GM21447 (cell line): Measurements from ENCODE around the gene CCDC83.
"Not testable (repeated sequence)": the region's sequence is repeated elsewhere in the genome, so short reads cannot be mapped to it uniquely, and the experiment has no call there.

Source experiments
- ATAC-seq: cut with Tn5 transposase; IDR thresholded peaks from one replicate; pipeline ENCODE4 v1.9.1; 2021; ENCODE audit not compliant: unreplicated experiment

Gene CCDC83

DNA sequence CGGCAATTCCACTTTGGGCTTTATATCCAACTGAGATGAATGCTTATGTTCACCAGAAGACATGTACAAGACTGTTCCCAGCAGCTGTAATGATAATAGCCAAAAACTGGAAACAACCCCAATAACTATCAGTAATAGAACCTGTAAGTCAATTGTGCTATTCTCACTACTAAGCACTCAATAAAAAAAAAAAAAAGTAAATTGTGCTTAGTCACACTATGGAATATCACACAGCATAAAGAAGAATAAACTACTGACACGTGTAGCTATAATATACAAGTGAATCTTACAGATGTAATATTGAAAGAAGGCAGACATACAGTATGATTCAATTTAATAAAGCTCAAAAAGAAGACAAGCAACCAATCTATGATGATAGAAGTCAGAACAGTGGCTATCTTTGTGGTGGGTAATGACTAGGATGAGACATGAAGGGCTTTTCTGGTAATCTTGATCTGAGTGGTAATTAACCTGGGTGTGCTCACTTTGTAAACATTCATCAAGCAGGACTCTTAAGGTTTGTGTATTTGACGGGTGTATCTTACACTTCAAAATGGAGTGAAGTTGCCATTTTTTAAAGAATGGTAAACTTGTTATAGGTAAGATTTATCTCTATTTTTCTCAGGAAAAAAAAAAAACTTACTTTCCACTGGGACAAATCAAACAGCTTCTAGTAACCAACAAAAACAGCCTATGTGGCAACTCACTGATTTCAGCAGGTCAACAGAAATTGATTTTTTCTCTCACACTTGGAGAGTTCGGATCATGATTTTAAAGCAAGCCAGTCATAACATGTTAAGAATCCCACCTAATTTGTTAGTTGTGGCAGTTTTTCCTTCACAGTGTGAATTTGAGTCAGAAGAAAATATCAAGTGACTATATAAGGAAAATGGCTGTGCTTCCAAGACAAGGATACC is 84.2 kb downstream of the CCDC83 start:
- no peak for ATAC-seq

DNA sequence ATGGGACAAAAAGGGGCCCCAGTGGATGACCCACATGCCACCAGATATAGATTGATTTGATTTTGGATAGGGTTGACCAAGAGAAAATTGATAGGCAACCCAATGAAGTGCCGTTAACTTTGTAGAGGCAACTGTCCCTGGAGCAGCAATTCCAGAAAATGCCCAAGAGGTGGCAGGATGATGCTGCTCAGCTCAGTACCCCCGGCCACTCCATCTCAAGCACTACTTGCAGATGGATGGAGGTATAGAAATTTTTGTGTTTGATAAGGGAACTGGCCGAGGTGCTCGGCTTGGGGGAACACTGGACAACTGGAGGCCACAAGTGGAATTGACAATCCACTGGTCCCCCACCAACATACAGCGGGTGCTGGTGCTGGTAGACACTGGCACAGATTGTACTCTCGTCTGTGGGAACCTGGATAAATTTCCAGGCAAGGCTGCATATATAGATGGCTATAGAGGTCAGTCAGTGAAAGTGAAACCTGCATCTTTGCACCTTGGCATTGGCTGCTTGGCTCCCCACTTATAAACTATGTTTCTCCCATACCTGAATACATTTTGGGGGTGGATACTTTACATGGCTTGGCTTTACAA is 86.3 kb downstream of the CCDC83 start:
- no peak for ATAC-seq

DNA sequence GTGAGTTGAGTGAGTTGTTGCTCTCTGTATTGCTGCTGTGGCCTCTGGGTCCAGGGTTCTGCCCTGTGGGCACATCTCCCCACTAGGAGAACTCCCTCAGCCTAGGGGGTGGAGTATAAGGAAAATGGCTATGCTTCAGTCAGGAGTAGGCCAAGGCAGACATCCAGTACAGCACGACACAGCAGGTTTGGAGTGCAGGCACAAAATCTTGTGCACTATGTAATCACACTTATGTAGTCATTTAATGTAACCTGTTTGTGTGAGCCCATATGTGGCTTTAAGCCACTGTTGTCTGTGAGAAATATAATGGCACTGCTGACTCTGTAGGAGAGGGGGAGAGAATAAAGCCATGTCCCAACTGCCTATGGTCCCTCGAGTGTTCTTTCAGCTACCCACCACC is 90.1 kb downstream of the CCDC83 start:
- no peak for ATAC-seq

DNA sequence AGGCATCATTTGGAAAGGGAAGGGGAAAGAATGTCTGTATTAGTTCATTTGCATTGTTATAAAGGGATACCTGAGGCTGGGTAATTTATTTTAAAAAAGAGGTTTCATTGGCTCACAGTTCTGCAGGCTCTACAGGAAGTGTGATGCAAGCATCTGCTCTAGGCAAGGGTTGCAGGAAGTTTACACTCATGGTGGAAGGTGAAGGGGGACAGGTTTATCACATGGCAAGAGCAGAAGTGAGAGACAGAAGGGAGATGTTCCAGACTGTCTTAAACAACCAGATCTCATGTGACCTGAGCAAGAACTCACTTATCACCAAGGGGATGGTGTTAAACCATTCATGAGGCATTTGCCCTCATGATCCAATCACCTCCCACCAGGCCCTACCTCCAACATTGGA is 90.6 kb downstream of the CCDC83 start:
- ATAC-seq = no peak

DNA sequence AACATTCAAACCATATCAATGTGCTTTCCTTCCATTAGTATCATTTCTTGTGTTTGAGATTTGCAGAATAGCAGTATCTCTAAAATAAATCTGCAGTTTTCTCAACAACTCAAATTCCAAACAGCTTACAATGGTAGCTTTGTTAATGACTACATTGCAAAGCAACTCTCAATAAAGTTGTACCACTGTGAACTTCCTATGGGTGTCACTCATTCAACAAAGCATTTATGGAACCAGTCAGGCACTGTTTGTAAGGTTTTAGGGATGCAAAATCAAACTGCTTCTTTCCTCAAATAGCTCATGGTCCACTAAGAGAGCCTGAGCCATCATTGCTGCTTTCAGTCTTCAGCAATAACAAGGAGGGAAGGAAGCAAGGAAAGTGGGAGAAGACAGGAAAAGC is 91.0 kb downstream of the CCDC83 start:
- no peak for ATAC-seq

DNA sequence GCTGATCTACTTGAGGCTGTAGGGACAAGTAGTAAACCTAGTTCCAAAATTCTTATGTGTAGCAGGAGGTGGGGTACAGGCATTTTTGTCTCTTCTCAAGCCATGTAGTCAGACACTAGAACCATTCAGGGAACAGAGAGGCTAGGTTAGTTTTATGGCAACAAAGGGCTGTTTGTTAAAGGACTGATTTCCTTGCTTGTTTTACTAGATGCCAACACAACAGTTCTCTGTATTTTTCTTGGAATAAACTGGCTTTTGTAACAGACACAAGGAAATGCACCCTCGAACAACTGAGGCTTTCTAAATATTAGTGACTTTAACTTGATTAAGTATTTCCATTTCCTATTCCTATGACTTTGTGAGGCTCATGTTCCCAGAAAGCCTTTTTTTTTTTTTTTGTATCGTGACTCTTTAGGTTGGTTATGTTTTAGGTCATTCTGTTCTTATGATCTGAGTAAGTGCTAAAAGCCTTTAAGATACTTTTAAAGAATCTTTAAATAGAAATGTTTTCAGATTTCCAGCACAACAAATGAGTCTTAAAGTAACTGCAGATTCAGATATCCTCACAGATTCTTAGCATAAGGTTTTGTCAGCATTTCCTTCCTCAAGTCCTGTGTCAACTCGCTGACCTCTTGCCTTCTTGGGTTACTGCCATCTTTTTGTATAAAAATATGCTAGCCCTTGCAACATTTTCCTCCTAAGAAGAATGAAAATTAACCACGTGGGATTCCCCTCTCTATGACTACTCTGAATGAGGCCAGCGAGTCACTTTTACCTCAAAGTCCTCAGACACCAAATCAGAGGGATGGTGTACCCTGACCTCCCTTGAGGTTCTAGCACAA is 92.5 kb downstream of the CCDC83 start:
- no peak for ATAC-seq

DNA sequence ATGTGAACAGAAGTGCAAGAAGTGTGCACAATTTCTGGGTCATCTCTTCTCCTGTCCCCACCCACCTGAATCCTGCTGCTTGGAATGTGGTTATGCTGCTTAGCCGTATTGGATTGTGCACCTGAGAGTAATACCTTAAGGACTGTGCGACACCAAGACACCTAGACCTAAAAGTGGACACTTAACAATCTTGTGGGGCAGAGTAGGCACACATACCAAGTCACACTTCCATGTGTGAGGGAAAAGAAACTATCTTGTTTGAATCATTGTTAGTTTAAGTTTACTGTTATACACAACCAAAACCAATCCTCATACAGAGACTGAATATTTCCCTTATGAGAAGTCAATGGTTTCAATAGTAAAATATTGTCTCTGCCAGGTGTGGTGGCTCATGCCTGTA is 93.7 kb downstream of the CCDC83 start:
- ATAC-seq = no peak

DNA sequence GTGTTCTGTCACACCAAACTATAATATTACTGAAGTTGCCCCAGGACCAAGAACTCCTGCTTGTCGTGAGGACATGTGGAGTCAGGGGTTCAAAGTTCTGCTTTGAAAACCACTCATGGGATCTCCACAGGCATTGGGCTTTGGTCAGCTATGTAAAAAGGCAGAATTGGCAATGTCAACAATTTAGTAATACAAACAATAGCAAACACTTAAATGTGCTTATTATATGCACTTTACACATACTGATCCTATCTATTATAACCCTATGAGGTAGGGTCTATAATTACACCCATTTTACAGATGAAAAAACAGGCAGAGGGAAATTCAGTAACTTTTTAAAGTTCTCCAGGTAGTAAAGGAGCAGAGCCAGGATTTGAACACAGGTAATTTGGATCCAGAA is 94.6 kb downstream of the CCDC83 start:
- no peak for ATAC-seq

DNA sequence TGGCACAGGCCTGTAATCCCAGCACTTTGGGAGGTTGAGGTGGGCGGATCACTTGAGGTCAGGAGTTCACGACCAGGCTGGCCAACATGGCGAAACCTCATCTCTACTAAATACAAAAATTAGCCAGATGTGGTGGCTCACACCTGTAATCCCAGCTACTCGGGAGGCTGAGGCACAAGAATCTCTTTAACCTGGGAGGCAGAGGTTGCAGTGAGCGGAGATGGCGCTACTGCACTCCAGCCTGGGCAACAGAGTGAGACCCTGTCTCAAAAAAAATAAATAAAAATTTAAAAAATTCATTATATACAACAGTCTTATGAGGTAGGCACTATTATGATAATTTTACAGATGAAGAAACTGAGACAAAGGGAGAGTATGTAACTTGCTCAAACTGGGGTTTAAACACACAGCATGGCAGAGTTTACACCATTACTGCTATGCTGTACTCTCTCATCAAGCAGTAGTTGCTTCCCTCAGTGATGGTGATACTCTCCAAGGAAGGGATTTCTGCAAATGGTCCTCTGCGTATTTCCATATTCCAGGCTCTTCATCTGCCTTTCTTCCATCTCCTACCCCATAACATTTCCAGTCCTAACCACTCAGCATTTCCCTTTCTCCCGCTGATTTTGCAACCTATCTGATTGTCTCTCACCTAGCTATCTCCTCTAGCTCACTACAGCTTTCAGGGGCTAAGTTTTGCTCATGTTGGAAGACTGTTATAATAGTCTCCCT is 95.3 kb downstream of the CCDC83 start:
- ATAC-seq = no peak

DNA sequence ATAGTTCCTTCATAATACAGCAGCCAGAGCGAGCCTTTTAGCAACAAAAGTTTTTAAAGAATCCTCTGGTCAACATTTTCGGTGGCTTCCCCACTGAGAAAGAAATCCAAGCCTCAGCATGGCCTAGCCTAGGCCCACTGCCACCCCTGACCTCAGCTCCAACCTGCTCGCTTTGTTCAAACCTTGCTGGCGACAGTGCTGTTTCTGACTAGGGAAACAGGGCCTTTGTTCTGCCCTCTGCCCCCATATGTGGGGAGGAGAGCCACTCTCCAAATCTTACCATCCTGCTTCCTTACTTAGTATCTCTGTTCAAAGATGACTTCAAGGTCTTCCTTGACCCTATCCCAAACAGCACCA is 95.8 kb downstream of the CCDC83 start:
- no peak for ATAC-seq

DNA sequence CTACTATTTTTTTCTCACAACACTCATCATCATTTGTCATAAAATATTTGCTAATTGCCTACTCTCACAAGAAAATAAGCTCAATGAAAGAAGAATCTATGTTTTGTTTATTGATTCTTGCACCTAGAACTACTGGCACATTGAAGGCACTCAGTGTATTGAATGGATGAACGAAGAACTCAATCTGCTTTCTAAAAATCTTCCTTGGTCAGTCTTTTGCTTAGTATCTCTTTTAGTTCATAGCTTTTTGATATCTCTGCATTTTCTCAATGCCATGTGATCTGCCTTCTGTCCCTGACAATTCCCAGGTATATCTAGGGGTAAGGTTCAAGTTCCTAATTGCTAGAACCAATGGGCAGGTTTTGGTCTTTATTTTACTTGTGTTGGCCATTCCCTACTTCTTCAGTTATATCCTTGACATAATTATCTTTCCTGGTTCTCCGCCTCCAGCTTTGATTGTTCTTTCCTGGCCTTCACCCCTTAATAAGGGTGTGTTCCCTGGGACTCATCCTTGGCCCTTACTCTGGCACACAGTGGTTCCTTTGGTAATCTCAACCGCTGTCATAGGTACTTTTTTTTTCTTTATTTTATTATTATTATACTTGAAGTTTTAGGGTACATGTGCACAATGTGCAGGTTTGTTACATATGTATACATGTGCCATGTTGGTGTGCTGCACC is 96.4 kb downstream of the CCDC83 start:
- ATAC-seq = no peak

DNA sequence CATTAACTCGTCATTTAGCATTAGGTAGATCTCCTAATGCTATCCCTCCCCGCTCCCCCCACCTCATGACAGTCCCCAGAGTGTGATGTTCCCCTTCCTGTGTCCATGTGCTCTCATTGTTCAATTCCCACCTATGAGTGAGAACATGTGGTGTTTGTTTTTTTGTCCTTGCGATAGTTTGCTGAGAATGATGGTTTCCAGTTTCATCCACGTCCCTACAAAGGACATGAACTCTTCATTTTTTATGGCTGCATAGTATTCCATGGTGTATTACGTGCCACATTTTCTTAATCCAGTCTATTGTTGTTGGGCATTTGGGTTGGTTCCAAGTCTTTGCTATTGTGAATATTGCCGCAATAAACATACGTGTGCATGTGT is 96.9 kb downstream of the CCDC83 start:
- ATAC-seq = not testable (repeated sequence)

DNA sequence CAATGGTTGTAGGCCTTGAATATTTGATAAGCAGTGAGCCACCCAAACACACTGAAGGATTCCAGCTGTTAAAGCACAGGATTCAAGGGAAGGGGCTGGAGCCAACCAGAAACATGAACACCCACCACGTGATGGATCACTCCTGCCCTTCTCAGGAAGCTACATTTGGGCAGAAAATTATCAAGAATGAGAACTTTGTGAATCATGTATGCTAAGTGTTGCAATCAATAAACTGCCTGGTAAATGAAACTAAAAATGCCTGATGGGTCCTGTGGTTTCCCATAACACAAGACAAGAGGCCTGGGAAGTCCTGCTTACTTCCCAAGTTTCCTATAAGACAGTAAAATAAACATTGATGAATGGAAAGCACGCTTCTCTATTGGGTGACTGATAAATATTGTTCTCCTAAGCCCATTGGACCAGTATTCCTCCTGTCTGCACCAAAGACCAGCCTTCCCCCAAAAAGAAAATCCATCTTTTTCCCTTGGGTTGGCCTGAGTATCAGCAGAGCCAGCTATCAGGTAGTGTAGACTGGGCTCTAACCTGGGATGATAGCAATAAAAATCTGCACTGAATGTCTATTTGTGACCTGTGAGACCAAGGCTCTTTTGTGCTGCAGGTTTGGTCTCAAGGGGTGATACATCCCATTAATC is 98.4 kb downstream of the CCDC83 start:
- no peak for ATAC-seq

DNA sequence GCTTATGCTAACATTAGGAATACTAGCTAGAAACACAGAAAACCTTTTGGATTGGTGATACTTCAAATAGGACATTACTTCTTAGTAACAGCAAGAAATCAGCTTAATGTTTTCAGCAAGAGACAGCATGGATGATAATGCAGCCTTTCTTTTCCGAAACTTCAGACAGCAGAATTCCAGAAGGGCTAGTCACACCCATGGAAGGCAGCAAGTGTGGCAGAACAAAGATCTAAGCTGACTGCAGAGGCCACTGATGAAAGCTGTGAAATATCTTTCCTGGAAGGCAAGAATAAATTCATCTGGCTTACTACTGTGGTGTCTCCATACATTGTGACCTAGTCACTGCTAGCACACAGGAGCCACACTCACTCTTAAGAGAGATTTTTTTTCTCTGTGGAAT is 100.3 kb downstream of the CCDC83 start:
- ATAC-seq = no peak

DNA sequence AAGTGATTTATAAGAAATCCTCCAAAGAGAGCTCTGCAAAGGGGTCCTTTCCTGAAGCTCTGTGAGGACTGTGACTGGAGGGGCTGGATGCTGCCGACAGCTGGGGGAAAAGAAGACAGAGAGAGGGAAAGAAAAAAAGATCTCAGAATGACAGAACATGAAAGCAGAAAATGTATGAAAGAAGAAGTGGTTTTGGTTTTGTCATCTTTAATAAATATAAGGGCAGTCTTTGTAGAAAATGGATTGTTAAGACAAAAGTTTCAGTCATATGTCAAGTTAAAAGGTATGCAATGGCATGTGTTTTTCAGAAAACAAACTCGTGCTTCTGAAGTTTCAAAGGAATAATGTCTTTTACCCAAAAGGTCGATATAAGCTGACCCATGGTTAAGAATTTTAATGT is 105.5 kb downstream of the CCDC83 start:
- ATAC-seq = no peak

DNA sequence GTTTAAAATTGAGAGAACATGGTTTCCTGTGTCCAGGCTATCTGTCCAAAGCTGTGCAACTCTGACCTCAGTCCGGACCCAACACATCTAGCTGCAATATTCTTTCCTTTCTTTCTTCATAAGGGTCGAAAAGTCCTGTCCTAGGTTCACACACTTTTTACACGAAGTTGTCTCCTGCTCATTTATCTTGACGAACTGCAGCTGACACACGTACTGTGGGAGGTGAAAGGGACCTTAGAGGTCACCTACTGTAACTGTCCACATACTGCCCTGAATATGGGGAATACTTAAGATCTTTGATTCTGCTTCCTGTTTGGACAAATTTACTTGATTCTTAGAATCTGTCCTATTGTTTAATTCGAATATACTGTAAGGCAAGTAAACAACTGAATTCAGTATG is 105.9 kb downstream of the CCDC83 start:
- no peak for ATAC-seq

DNA sequence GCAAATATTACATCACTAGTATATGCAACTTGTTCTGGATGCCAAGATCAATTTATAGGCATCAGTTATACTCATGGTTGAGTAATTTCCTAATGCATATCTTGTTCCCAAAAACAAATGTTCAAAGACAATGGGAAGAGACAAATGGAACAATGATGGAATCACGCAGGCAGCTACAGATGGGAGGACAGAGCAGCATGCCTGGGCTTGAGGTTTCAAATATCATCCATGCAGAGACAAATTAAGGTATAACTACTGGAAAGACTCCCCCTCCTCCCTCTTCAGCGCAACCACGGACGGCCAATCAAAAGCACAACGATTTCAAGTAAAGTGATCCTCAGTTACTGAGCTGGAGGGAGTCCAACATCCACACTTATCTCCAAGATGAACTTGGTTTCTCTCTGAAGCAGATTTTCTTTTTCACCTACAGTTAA is 106.8 kb downstream of the CCDC83 start:
- ATAC-seq = no peak

DNA sequence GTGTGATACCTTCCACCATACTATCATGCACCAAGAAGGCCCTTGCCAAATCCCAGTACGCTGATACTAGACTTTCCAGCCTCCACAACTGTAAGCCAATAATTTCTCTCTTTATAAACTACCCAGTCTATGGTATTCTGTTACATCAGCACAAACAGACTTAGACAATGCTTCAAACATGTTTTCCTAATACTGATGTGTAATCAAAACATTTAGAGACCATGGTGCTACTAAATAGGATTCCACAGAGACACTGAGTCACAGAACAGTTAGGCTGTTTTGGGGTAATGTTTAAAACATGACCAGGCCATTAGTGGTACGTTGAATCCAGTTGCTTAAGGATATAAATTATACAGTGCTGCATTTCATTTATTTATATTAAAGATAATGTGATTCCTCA is 110.0 kb downstream of the CCDC83 start:
- ATAC-seq = no peak

DNA sequence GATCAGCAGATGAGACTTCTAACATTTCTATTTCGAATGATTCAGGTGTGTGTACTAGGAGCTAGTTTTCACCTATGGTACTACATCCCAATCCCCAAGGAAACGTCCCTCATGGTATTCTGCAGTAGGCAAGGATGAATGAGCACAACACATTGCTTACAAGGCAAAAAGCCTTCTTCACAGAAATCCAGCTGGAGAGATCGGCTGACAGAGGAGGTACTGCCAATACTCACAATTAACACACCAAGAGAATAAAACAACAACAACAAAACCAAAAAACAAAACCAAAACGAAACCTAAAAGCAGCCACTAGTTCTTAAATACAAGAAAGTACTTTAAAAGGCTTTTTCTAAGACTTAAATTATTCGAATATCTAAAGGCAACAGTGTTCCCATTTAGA is 112.3 kb downstream of the CCDC83 start:
- ATAC-seq = no peak
